RWPE2 (cell line): ENCODE data around the gene ANKDD1A.

Source experiments
- ATAC-seq: fragments of 200-7000 bp; cut with Tn5 transposase; 3 replicates; pipeline ENCODE4 v1.9.1; 2021; ENCODE audit warnings: low read depth
- DNase-seq: peaks from one replicate; pipeline ENCODE4 v3.0.0-alpha.2; 2020; ENCODE audit warnings: low spot score
- H3K27ac ChIP-seq: fragments of 450-650 bp; 2 replicates; pipeline ENCODE4 v1.5.1; 2017; ENCODE audit warnings: mild to moderate bottlenecking; ENCODE audit not compliant: poor library complexity, severe bottlenecking
- H3K27me3 ChIP-seq: fragments of 250-450 bp; sonication (Bioruptor Pico); 2 replicates; pipeline ENCODE4 v1.5.1; 2021; ENCODE audit warnings: mild to moderate bottlenecking, moderate library complexity; ENCODE audit not compliant: insufficient read depth, poor library complexity, severe bottlenecking
- H3K36me3 ChIP-seq: fragments of 250-450 bp; sonication (Bioruptor Pico); 2 replicates; pipeline ENCODE4 v1.5.1; 2020; ENCODE audit warnings: low read depth, mild to moderate bottlenecking, moderate library complexity
- H3K4me1 ChIP-seq: fragments of 250-450 bp; sonication (Bioruptor Pico); 2 replicates; pipeline ENCODE4 v1.5.1; 2021; ENCODE audit warnings: mild to moderate bottlenecking, moderate library complexity; ENCODE audit not compliant: insufficient read depth, poor library complexity, severe bottlenecking
- H3K4me3 ChIP-seq: fragments of 250-450 bp; sonication (Bioruptor Pico); 2 replicates; pipeline ENCODE4 v1.5.1; 2021; ENCODE audit warnings: mild to moderate bottlenecking, moderate library complexity; ENCODE audit not compliant: severe bottlenecking
- H3K9me3 ChIP-seq: fragments of 250-450 bp; sonication (Bioruptor Pico); 2 replicates; pipeline ENCODE4 v1.5.1; 2021; ENCODE audit warnings: mild to moderate bottlenecking, moderate library complexity; ENCODE audit not compliant: severe bottlenecking
- TF ChIP-seq, protein P1 (sequence below): fragments of 450-650 bp; IDR thresholded peaks from one replicate; pipeline ENCODE4 v1.5.1; 2017; ENCODE audit warnings: mild to moderate bottlenecking, moderate library complexity; ENCODE audit not compliant: poor library complexity, severe bottlenecking

Gene ANKDD1A

DNA sequence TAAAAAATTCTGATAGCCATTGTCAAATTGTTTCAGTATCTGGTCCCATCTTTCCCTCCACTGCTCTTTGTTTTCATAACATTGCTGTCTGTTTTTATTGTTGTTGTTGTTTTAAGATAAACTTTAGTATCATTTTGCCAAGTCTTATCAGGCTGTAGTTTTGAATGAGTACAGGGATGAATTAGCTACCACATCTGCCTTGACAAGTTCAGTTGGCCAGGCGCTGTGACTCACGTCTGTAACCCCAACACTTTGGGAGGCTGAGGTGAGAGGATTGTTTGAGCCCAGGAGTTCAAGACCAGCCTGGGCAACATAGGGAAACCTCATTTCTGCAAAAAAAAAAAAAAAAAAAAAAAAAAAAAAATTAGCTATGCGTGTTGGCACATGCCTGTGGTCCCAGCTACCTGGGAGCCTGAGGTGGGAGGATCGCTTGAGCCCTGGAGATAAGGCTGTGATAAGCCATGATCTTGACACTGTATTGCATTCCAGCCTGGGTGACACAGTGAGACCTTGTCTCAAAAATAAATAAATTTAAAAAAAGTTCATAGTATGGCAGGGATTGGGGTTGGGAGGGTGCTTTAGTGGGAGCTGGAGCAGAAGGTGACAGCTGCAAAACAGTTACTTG is 8.3 kb upstream of the ANKDD1A start:
- ATAC-seq (no peak), DNase-seq (no peak)
- Histone ChIP-seq H3K9me3 (peaks cover 4% of the 10 kb centered on the region), H3K4me1 (no peaks in the 10 kb centered on the region), H3K27me3 (no peaks in the 10 kb centered on the region), H3K36me3 (no peaks in the 10 kb centered on the region), H3K27ac (no peak overlapping the region), H3K4me3 (no peak overlapping the region)
- TF ChIP-seq, protein P1, sequence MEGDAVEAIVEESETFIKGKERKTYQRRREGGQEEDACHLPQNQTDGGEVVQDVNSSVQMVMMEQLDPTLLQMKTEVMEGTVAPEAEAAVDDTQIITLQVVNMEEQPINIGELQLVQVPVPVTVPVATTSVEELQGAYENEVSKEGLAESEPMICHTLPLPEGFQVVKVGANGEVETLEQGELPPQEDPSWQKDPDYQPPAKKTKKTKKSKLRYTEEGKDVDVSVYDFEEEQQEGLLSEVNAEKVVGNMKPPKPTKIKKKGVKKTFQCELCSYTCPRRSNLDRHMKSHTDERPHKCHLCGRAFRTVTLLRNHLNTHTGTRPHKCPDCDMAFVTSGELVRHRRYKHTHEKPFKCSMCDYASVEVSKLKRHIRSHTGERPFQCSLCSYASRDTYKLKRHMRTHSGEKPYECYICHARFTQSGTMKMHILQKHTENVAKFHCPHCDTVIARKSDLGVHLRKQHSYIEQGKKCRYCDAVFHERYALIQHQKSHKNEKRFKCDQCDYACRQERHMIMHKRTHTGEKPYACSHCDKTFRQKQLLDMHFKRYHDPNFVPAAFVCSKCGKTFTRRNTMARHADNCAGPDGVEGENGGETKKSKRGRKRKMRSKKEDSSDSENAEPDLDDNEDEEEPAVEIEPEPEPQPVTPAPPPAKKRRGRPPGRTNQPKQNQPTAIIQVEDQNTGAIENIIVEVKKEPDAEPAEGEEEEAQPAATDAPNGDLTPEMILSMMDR = no peak

DNA sequence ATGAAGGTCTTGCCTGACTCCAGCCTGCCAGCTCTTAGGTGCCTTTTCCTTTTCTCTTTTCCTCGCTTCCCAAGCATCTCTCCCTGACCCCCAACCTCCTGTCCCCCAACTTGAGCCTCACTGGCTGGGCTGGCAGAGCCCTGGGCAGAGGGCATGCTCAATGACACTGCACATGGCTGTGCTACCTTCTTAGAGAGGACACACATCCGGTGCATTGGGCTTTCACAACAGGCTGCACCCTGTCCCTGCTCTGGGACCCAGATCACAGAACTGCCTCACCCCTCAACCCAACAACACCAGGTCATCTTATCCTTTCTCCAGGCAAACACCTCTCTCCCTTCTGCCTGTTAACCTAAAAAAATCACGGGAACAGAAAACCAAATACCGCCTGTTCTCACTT is 7.5 kb upstream of the ANKDD1A start:
- H3K36me3 ChIP-seq = no peaks in the 10 kb centered on the region
- H3K27ac ChIP-seq = no peak overlapping the region
- TF ChIP-seq, protein P1 = no peak
- H3K9me3 ChIP-seq = peaks cover 4% of the 10 kb centered on the region
- ATAC-seq (no peak), DNase-seq (no peak)
- no peaks in the 10 kb centered on the region for H3K4me1 ChIP-seq
- no peak overlapping the region for H3K4me3 ChIP-seq
- no peaks in the 10 kb centered on the region for H3K27me3 ChIP-seq

DNA sequence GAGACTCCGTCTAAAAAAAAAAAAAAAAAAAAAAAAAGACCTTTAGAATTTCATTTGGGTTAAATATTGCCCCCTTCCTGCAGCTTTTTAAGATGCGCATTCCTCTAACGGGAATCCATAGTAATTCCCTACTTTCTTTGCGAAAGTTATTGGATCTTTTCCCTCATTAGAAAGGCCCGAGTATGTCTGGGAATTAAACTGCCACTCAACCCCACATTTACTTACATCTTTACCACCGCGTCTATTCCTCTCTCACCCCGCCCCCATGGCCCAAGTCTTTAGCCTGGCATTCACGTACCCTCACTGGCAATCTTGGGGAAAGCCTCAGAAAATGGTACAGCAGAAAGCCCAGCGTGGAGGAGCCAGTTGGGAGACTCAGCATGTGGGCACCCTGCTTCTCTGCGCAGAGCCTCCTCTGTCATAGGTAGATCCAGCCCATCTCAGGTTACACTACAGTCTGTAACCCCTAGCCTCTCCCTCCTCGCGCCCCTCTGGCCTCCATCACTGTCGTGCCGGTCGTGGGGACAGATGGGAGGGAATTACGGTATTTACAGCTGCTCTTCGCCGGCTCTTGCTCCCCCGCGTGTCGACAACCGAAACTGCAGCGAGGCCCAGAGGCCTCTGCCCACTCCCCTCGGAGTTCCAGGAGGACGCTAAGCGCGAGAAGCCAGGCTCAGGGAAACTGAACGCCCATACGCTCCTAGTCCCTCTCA is 6.4 kb upstream of the ANKDD1A start:
- DNase-seq (no peak), ATAC-seq (peak; percentile 74)
- Histone ChIP-seq H3K36me3 (no peaks in the 10 kb centered on the region), H3K4me3 (no peak overlapping the region), H3K27me3 (no peaks in the 10 kb centered on the region), H3K27ac (no peak overlapping the region), H3K4me1 (no peaks in the 10 kb centered on the region), H3K9me3 (peaks cover 4% of the 10 kb centered on the region)
- TF ChIP-seq, protein P1 = peak; percentile 70

DNA sequence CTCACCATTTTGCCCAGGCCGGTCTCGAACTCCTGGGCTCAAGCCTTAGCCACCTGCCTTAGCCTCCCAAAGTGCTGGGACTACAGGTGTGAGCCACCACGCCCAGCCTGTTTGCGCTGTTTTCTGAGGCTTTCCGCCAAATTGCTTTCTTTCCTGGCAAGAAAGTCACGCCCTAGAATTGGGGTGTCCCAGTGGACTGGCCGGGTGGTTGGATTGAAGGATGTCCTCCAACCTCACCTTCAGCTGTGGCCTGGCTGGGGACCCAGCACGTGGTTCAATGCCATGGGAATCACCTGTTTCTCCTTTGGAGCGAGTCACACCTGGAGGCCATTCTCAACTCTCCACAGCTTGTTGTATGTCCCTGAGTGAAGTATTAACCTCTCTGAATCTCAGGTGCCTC is 5.8 kb upstream of the ANKDD1A start:
- ATAC-seq = no peak
- no peak overlapping the region for H3K27ac ChIP-seq
- no peak overlapping the region for H3K4me3 ChIP-seq
- DNase-seq = no peak
- H3K9me3 ChIP-seq = peaks cover 3% of the 10 kb centered on the region
- H3K27me3 ChIP-seq = no peaks in the 10 kb centered on the region
- H3K4me1 ChIP-seq = no peaks in the 10 kb centered on the region
- H3K36me3 ChIP-seq = no peaks in the 10 kb centered on the region
- TF ChIP-seq, protein P1 = no peak

DNA sequence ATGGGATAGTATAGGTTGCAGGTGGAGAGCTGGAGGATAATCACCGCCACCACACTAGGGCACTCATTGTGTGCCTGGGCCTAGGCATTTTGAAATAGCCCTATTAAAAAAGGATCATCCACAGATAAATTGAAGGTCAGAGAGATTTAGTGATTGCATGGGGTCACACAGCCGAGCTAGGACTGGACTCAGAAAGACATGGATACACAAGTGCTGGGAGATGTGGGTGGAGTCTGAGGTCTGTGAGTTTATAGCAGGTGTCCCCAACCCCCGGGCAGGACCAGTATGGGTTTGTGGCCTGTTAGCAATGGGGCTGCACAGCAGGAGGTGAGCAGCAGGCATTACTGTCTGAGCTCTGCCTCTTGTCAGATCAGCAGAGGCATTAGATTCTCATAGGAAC is 5.3 kb upstream of the ANKDD1A start:
- Histone ChIP-seq H3K27me3 (no peaks in the 10 kb centered on the region), H3K4me1 (no peaks in the 10 kb centered on the region), H3K4me3 (no peak overlapping the region), H3K27ac (no peak overlapping the region), H3K9me3 (no peaks in the 10 kb centered on the region), H3K36me3 (no peaks in the 10 kb centered on the region)
- ATAC-seq (no peak), DNase-seq (no peak)
- TF ChIP-seq, protein P1 = no peak
